BLaER1 treated with 17β-estradiol and CSF1 and Interleukin-3, amounts not matched to agents 10 nM and 100 nM (cell line): ENCODE data around the gene TP73.

ENCODE experiments used
- H3K27ac ChIP-seq, 11 experiments: shearing (Covaris generic); formaldehyde crosslinking; 2 replicates each; pipeline ENCODE4 v1.8.1; 2022
- H3K27me3 ChIP-seq, 11 experiments: shearing (Covaris generic); formaldehyde crosslinking; 2 replicates each; pipeline ENCODE4 v1.8.1; 2022
- H3K36me3 ChIP-seq, 11 experiments: shearing (Covaris generic); formaldehyde crosslinking; 2 replicates each; pipeline ENCODE4 v1.8.1; 2022
- H3K4me1 ChIP-seq, 10 experiments: shearing (Covaris generic); formaldehyde crosslinking; 2 replicates each; pipeline ENCODE4 v1.8.1; 2022
- H3K4me2 ChIP-seq, 11 experiments: shearing (Covaris generic); formaldehyde crosslinking; 2 replicates each; pipeline ENCODE4 v1.8.1; 2022
- H3K4me3 ChIP-seq, 10 experiments: shearing (Covaris generic); formaldehyde crosslinking; 2 replicates each; pipeline ENCODE4 v1.8.1; 2022
- H3K9ac ChIP-seq, 11 experiments: shearing (Covaris generic); formaldehyde crosslinking; 2 replicates each; pipeline ENCODE4 v1.8.1; 2022
- H3K9me3 ChIP-seq, 11 experiments: shearing (Covaris generic); formaldehyde crosslinking; replicated peaks in 1 of 11; 2 replicates each; pipeline ENCODE4 v1.8.1; 2022
- H4K20me1 ChIP-seq, 11 experiments: shearing (Covaris generic); formaldehyde crosslinking; 2 replicates each; pipeline ENCODE4 v1.8.1; 2022
- Cebpa-rat ChIP-seq, 11 experiments: shearing (Covaris generic); IDR thresholded peaks; 2 replicates each; pipeline ENCODE4 v1.8.1; 2022

TP73 gene

GRCh38 chr1:3733883-3734589 lies 81.7 kb downstream of the TP73 start:
- Histone ChIP-seq H3K36me3 (peaks cover 24 to 33% (median 29%) of the 10 kb centered on the region in 11 experiments), H3K4me2 (no peak overlapping the region), H4K20me1 (peaks cover 0 to 11% (median 0%) of the 10 kb centered on the region in 11 experiments; a peak in 5 of 22 replicates), H3K4me1 (peaks cover 15 to 52% (median 41%) of the 10 kb centered on the region in 10 experiments), H3K27me3 (peaks cover 0 to 18% (median 7%) of the 10 kb centered on the region in 11 experiments; a peak in 10 of 22 replicates), H3K9me3 (no peaks in the 10 kb centered on the region), H3K9ac (no peak overlapping the region), H3K4me3 (no peak overlapping the region), H3K27ac (no peak overlapping the region)
- no peak for TF ChIP-seq Cebpa-rat (IDR thresholded peaks at IDR 0.05)

GRCh38 chr1:3734602-3735001 lies 82.3 kb downstream of the TP73 start:
- peaks cover 15 to 49% (median 38%) of the 10 kb centered on the region in 10 experiments for H3K4me1 ChIP-seq
- H3K36me3 ChIP-seq = peaks cover 28 to 38% (median 35%) of the 10 kb centered on the region in 11 experiments
- peaks cover 0 to 14% (median 5%) of the 10 kb centered on the region in 11 experiments; a peak in 10 of 22 replicates for H3K27me3 ChIP-seq
- no peak overlapping the region for H3K4me3 ChIP-seq
- H4K20me1 ChIP-seq = peaks cover 0 to 10% (median 0%) of the 10 kb centered on the region in 11 experiments; a peak in 5 of 22 replicates
- no peak overlapping the region for H3K27ac ChIP-seq
- no peak overlapping the region for H3K9ac ChIP-seq
- no peak overlapping the region for H3K4me2 ChIP-seq
- TF ChIP-seq Cebpa-rat (IDR thresholded peaks at IDR 0.05) = no peak
- H3K9me3 ChIP-seq = no peaks in the 10 kb centered on the region

GRCh38 chr1:3735027-3735681 lies 82.8 kb downstream of the TP73 start:
- H3K4me1 ChIP-seq = peaks cover 11 to 43% (median 32%) of the 10 kb centered on the region in 10 experiments
- H3K27ac ChIP-seq = peak overlapping the region in 7 of 11 experiments; percentile 37 to 70 (median 51); a peak in 9 of 22 replicates
- H3K27me3 ChIP-seq = peaks cover 0 to 13% (median 0%) of the 10 kb centered on the region in 11 experiments; a peak in 7 of 22 replicates
- H3K9me3 ChIP-seq = no peaks in the 10 kb centered on the region
- no peak for TF ChIP-seq Cebpa-rat (IDR thresholded peaks at IDR 0.05)
- H3K9ac ChIP-seq = peak overlapping the region in 3 of 11 experiments; percentile 30 to 50 (median 48); a peak in 2 of 22 replicates
- peaks cover 33 to 44% (median 41%) of the 10 kb centered on the region in 11 experiments for H3K36me3 ChIP-seq
- H3K4me2 ChIP-seq = peak overlapping the region in 9 of 11 experiments; percentile 9 to 65 (median 50); a peak in 12 of 22 replicates
- peaks cover 0 to 9% (median 0%) of the 10 kb centered on the region in 11 experiments; a peak in 5 of 22 replicates for H4K20me1 ChIP-seq
- no peak overlapping the region for H3K4me3 ChIP-seq

GRCh38 chr1:3735688-3736087 lies 83.4 kb downstream of the TP73 start:
- Histone ChIP-seq H3K27ac (peak overlapping the region in 8 of 11 experiments; percentile 9 to 70 (median 48); a peak in 11 of 22 replicates), H3K27me3 (peaks cover 0 to 8% (median 0%) of the 10 kb centered on the region in 11 experiments; a peak in 6 of 22 replicates), H3K4me1 (peaks cover 6 to 38% (median 27%) of the 10 kb centered on the region in 10 experiments), H3K36me3 (peaks cover 35 to 49% (median 45%) of the 10 kb centered on the region in 11 experiments), H3K9me3 (no peaks in the 10 kb centered on the region), H3K4me2 (peak overlapping the region in 10 of 11 experiments; percentile 9 to 65 (median 50); a peak in 18 of 22 replicates), H3K9ac (peak overlapping the region in 6 of 11 experiments; percentile 30 to 50 (median 48); a peak in 7 of 22 replicates), H3K4me3 (no peak overlapping the region), H4K20me1 (peaks cover 0 to 9% (median 0%) of the 10 kb centered on the region in 11 experiments; a peak in 4 of 22 replicates)
- TF ChIP-seq Cebpa-rat (IDR thresholded peaks at IDR 0.05) = no peak

GRCh38 chr1:3736131-3736561 lies 83.8 kb downstream of the TP73 start:
- H3K9me3 ChIP-seq = no peaks in the 10 kb centered on the region
- H3K9ac ChIP-seq = peak overlapping the region in 10 of 11 experiments; percentile 25 to 50 (median 44); a peak in 12 of 22 replicates
- H3K4me2 ChIP-seq = peak overlapping the region in 10 of 11 experiments; percentile 9 to 65 (median 50); a peak in 18 of 22 replicates
- peaks cover 35 to 52% (median 48%) of the 10 kb centered on the region in 11 experiments for H3K36me3 ChIP-seq
- no peak for TF ChIP-seq Cebpa-rat (IDR thresholded peaks at IDR 0.05)
- H4K20me1 ChIP-seq = peaks cover 0 to 9% (median 0%) of the 10 kb centered on the region in 11 experiments; a peak in 5 of 22 replicates
- H3K27ac ChIP-seq = peak overlapping the region in 10 of 11 experiments; percentile 10 to 70 (median 44); a peak in 16 of 22 replicates
- H3K4me1 ChIP-seq = peaks cover 5 to 33% (median 23%) of the 10 kb centered on the region in 10 experiments; a peak in 19 of 20 replicates
- H3K27me3 ChIP-seq = peaks cover 0 to 3% (median 0%) of the 10 kb centered on the region in 11 experiments; a peak in 2 of 22 replicates
- no peak overlapping the region for H3K4me3 ChIP-seq

GRCh38 chr1:3736708-3737107 lies 84.4 kb downstream of the TP73 start:
- peaks cover 0 to 9% (median 0%) of the 10 kb centered on the region in 11 experiments; a peak in 5 of 22 replicates for H4K20me1 ChIP-seq
- TF ChIP-seq Cebpa-rat (IDR thresholded peaks at IDR 0.05) = no peak
- peak overlapping the region in 8 of 11 experiments; percentile 11 to 70 (median 48); a peak in 10 of 22 replicates for H3K27ac ChIP-seq
- H3K4me2 ChIP-seq = peak overlapping the region in 8 of 11 experiments; percentile 9 to 65 (median 50); a peak in 8 of 22 replicates
- H3K36me3 ChIP-seq = peaks cover 41 to 58% (median 52%) of the 10 kb centered on the region in 11 experiments
- H3K9me3 ChIP-seq = no peaks in the 10 kb centered on the region
- no peak overlapping the region for H3K4me3 ChIP-seq
- H3K9ac ChIP-seq = peak overlapping the region in 7 of 11 experiments; percentile 25 to 49 (median 42); a peak in 6 of 22 replicates
- H3K27me3 ChIP-seq = no peaks in the 10 kb centered on the region
- peaks cover 5 to 31% (median 19%) of the 10 kb centered on the region in 10 experiments; a peak in 19 of 20 replicates for H3K4me1 ChIP-seq

GRCh38 chr1:3738943-3739342 lies 86.6 kb downstream of the TP73 start:
- H3K4me1 ChIP-seq = peaks cover 5 to 37% (median 15%) of the 10 kb centered on the region in 10 experiments; a peak in 19 of 20 replicates
- H3K4me3 ChIP-seq = no peak overlapping the region
- H3K9me3 ChIP-seq = no peaks in the 10 kb centered on the region
- H3K4me2 ChIP-seq = no peak overlapping the region
- H3K36me3 ChIP-seq = peaks cover 54 to 80% (median 69%) of the 10 kb centered on the region in 11 experiments
- H3K27me3 ChIP-seq = no peaks in the 10 kb centered on the region
- H3K27ac ChIP-seq = no peak overlapping the region
- H4K20me1 ChIP-seq = peaks cover 0 to 23% (median 7%) of the 10 kb centered on the region in 11 experiments; a peak in 10 of 22 replicates
- TF ChIP-seq Cebpa-rat (IDR thresholded peaks at IDR 0.05) = no peak
- H3K9ac ChIP-seq = no peak overlapping the region

- H3K4me2 ChIP-seq = no peak overlapping the region
- H3K9ac ChIP-seq = no peak overlapping the region
- no peaks in the 10 kb centered on the region for H3K9me3 ChIP-seq
- H4K20me1 ChIP-seq = peaks cover 0 to 30% (median 13%) of the 10 kb centered on the region in 11 experiments; a peak in 17 of 22 replicates
- H3K27me3 ChIP-seq = no peaks in the 10 kb centered on the region
- H3K4me3 ChIP-seq = no peak overlapping the region
- H3K27ac ChIP-seq = no peak overlapping the region
- TF ChIP-seq Cebpa-rat (IDR thresholded peaks at IDR 0.05) = no peak
- peaks cover 5 to 32% (median 22%) of the 10 kb centered on the region in 10 experiments for H3K4me1 ChIP-seq
- peaks cover 54 to 80% (median 69%) of the 10 kb centered on the region in 11 experiments for H3K36me3 ChIP-seq
Measured at GRCh38 chr1:3740042-3740441, 87.7 kb downstream of the TP73 start.
